Left renal pelvis (tissue), 4 donors: ENCODE data around the gene DAB1. TPM values are rescaled to one million over a fixed set of nuclear protein-coding genes. Genes with fewer than 3 reads are reported as not detected.

Experiments
- DNase-seq, 4 donors: peaks; one replicate each; pipeline ENCODE4 v3.0.0-alpha.2; 2013; ENCODE audit warnings: low read depth in 4 of 4, low spot score in 3 of 4
- polyA plus RNA-seq, 4 donors: library from polyadenylated mRNA; unstranded; fragments of 120-200 nt; gene quantifications; one replicate each; pipeline ENCODE4 v1.2.1, GENCODE V29; 2013; ENCODE audit not compliant: insufficient read length in 4 of 4

The DAB1 gene
- polyA plus RNA-seq, 4 donors, result 0.94 to 7.8 (median 7.0) TPM

- no peak for DNase-seq
These were observed 233.0 kb downstream of the DAB1 start for GRCh38 chr1:57190898-57191297.

- DNase-seq, result no peak
These were observed 235.7 kb downstream of the DAB1 start for GRCh38 chr1:57188168-57188567.

GRCh38 chr1:57186455-57186854 is 237.4 kb downstream of the DAB1 start:
- DNase-seq, result no peak

DNA sequence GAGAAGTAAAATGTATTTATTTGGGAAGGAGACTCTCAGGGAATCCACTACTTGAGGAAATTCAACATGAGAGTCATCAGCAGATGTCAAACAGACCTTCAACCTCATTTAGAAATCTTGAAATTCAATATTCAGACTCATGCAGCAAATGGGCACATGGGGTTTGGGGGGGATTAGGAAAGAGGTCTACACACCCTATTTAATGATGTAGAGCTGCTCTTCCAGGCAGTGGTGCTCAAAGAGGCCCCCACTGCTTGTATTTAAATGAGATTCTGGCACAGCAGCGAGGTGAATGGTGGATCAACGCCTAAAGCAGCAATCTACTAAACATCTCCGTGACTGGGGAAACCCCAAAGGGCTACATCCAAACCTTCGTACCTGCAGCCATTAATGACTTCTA is 244.9 kb downstream of the DAB1 start:
- DNase-seq, result no peak

DNA sequence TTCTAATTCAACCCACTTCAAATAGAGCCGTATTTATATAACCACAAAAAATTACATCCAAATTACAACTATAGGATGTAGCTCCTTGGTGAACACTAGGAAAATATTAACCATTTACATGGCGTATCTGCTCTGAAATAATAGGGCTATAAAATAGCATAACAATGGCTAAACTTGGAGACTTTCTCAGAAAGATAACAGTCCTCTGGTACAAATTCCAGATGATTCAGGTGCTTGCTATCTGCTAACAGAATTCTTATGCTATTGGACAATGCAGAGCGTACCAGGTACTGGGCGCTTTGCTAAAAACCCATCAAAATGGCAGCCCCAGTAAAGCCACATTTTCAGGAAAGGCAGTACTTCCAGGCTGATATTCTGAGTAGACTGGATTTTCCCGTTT is 248.4 kb downstream of the DAB1 start:
- DNase-seq, result no peak

DNA sequence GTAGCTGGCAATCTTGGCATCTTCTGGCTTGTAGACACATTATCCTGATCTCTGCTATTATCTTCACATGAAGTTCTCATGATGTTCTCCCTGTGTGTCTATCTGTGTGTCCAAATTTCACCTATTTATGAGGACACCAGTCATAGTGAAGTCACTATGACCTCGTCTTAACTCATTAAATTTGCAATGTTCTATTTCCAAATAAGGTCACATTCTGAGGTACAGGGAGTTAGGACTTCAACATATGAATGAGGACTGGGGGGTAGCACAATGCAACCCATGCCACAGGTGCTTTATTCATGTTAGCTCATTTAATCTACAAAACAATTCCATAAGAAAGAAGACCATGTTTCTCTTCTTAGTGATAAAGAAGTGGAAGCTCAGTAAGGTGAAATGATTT is 251.8 kb downstream of the DAB1 start:
- no peak for DNase-seq

DNA sequence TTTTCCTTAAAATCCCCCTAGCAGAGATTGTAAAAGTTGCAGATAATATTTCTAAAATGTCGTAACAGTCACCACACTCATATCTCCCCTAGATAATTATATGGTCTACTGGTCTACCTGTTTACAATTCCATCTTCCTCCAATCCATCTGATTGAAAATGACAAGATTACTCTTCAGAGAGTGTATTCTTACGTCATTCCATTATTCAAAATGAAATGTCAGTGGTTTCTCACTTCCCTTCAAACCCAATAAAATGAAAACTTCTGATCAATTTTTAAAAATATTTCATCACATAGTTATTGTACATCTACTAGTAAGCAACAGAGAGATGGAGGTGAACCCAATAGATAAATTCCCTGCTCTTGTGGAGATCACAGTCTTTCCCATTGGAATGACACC is 255.9 kb downstream of the DAB1 start:
- DNase-seq, result no peak

- no peak for DNase-seq
These were observed 258.3 kb downstream of the DAB1 start for GRCh38 chr1:57165546-57165945.

GRCh38 chr1:57164584-57164983 is 259.3 kb downstream of the DAB1 start:
- DNase-seq, result no peak

GRCh38 chr1:57163789-57164188 is 260.1 kb downstream of the DAB1 start:
- DNase-seq, result no peak

DNA sequence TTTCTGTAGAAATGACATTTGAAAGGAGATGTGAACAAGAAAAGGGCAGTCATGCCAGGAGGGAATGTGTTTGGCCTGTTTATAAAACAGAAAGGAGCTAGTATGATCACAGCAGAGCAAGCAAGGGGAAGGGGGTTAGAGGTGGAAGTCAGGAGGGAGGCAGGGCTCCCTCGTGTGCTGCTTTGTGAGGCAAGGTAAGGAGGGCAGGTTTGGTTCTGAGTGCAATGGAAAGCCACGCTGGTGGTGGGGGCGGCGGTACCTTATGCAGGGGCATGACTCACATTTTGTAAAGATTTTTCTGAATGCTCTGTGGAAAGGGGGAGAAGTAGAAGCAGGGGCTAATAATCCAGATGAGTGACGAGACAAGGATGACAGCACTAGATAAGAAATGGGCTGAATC is 260.5 kb downstream of the DAB1 start:
- no peak for DNase-seq

GRCh38 chr1:57162607-57163261 is 261.1 kb downstream of the DAB1 start:
- DNase-seq, result no peak

- DNase-seq, result no peak
These were observed 263.3 kb downstream of the DAB1 start for GRCh38 chr1:57160594-57160993.

DNA sequence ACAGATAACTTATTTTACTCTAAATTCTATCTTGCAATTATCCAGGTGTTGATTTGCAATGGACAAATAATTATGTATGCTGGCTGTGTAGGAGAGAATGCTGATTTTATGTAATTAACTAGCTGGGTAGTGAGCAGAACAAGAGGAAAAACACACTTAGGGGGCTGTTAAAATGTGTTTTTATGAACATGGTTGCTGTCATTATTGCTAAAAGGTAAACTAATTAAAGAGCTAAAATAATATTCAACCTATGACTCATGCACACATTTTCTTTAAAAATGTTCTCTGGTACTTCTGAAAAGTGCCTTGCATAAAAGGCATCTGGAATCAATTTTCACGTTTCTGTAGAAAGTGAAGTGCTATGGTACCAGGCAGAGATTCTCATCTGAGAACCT is 265.3 kb downstream of the DAB1 start:
- no peak for DNase-seq

GRCh38 chr1:57157818-57158603 is 265.8 kb downstream of the DAB1 start:
- DNase-seq, result no peak

GRCh38 chr1:57156907-57157306 is 267.0 kb downstream of the DAB1 start:
- DNase-seq, result no peak

DNA sequence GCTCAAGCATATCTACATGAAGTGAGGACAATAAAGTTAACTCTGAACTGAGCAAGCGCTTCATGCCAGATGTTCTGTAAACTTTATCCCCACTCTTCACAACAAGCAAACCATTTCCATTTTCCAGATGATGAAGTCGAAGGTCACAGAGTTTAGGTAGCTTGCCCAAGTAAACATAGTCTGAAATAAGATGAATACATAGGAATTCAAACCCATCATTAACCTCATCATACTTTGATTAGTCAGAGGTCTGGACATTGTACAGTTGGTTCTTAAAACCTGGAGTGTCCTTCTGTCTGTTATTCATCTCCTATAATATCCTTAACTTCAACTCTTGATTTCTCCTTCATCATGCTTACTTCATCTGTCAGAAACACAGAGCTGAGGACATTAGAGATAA is 277.8 kb downstream of the DAB1 start:
- no peak for DNase-seq

GRCh38 chr1:57142999-57143398 is 280.9 kb downstream of the DAB1 start:
- no peak for DNase-seq

DNA sequence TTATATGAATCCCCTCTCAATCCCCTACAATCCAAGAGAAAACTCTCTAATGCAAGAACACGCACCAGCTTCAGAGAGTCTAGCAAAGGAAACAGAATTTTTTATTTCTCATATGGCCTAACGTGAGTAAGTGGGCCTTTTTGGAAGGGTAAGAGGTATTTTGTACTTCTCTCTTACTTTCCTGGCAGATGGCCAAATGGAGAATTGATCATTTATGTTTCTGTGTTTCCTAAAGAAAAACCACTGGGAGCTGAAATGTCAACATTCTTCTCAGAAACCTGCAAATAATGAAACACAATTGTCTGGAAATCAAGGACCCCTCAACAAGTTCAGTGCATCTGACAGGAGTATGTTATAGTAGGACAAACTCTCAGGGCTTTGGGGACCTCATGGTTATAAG is 281.7 kb downstream of the DAB1 start:
- no peak for DNase-seq

GRCh38 chr1:57138432-57139078 is 285.3 kb downstream of the DAB1 start:
- no peak for DNase-seq

GRCh38 chr1:57137980-57138379 is 285.9 kb downstream of the DAB1 start:
- DNase-seq, result no peak

- no peak for DNase-seq
These were observed 289.1 kb downstream of the DAB1 start for GRCh38 chr1:57134803-57135202.
